ENCODE results near the gene ZNF793. TPM values are rescaled to one million over a fixed set of nuclear protein-coding genes. Genes with fewer than 3 reads are reported as not detected.

ZNF793 gene
- total and polyA plus RNA-seq, 2 of the 8 experiments (the other 6 are each of a cell fraction or from before 2014, with no cell fraction given), result 5.0 to 13.3 TPM

GRCh38 chr19:37572203-37572602 lies 65.5 kb downstream of the ZNF793 start:
- H3K23me2 ChIP-seq (ENCODE audit: low read depth, low read length), result no peaks in the 10 kb centered on the region
- TF ChIP-seq TBP (IDR thresholded peaks at IDR 0.05; ENCODE audit: low read depth, low read length), result no peak
- no peak for TF ChIP-seq EP300 (IDR thresholded peaks at IDR 0.05; ENCODE audit: borderline replicate concordance in 1 of 2, low read depth in 2 of 2, low read length in 2 of 2)

More at GRCh38 chr19:37572203-37572602, 65.5 kb downstream of the ZNF793 start:
- no peak overlapping the region for H3K14ac ChIP-seq (ENCODE audit: insufficient read length)
- no peak overlapping the region for H3K4ac ChIP-seq (replicated peaks; ENCODE audit: insufficient read length, low read depth, low read length)
- peaks cover 0 to 10% (median 0%) of the 10 kb centered on the region in 4 experiments; a peak in 2 of 8 replicates for H3K36me3 ChIP-seq (ENCODE audit: control insufficient read depth in 2 of 4, insufficient read depth in 4 of 4, low read length in 3 of 4)
- H4K91ac ChIP-seq (replicated peaks; ENCODE audit: insufficient read length, low read length), result no peak overlapping the region
- no peak overlapping the region for H3K56ac ChIP-seq (replicated peaks; ENCODE audit: insufficient read length, low read depth, low read length)
- H3K9me3 ChIP-seq (ENCODE audit: insufficient read depth in 2 of 2, low read depth in 1 of 2, low read length in 1 of 2), result peaks cover 37 to 54% of the 10 kb centered on the region in 2 experiments
- no peaks in the 10 kb centered on the region for H3K79me1 ChIP-seq (ENCODE audit: low read depth, low read length)
- no peak overlapping the region for H2BK5ac ChIP-seq (ENCODE audit: low read depth, low read length)
- FAIRE-seq, result no peak
- H4K20me1 ChIP-seq (replicated peaks in 1 of 2; ENCODE audit: control insufficient read depth in 1 of 2, insufficient read depth in 2 of 2, low read length in 2 of 2), result no peaks in the 10 kb centered on the region
- H4K5ac ChIP-seq (ENCODE audit: insufficient read length, low read depth, low read length), result no peak overlapping the region
- H2BK20ac ChIP-seq (ENCODE audit: low read length), result no peak overlapping the region
- H3K4me2 ChIP-seq (ENCODE audit: insufficient read depth in 1 of 2, low read depth in 2 of 2, low read length in 2 of 2), result no peak overlapping the region
- H3K79me2 ChIP-seq (ENCODE audit: control insufficient read depth in 1 of 2, insufficient read depth in 2 of 2, low read length in 2 of 2), result no peaks in the 10 kb centered on the region
- no peaks in the 10 kb centered on the region for H3K27me3 ChIP-seq (replicated peaks in 1 of 4; ENCODE audit: control insufficient read depth in 3 of 4, extremely low read depth in 1 of 4, insufficient read depth in 3 of 4, low read length in 3 of 4)
- H3K18ac ChIP-seq (ENCODE audit: extremely low read depth, low read length), result no peak overlapping the region
- no peak overlapping the region for H3K9ac ChIP-seq (replicated peaks in 1 of 4; ENCODE audit: extremely low read depth in 1 of 4, low read depth in 3 of 4, low read length in 3 of 4)
- ChIA-PET POLR2A (ENCODE audit: partially characterized antibody) (no interaction called here), CTCF (ENCODE audit: partially characterized antibody) (interaction anchor here (0.7 to 2.0 kb wide), 2 partner anchors 11 to 123 kb away, joined by 3 to 9 read pairs; no protein-coding TSS in a partner anchor)
- H2BK120ac ChIP-seq (replicated peaks; ENCODE audit: low read depth, low read length), result no peak overlapping the region
- DNase-seq (ENCODE audit: low read depth in 1 of 2, low spot score in 2 of 2), result no peak
- H3K23ac ChIP-seq (ENCODE audit: insufficient read length), result no peak overlapping the region
- H2BK15ac ChIP-seq (ENCODE audit: low read length), result no peak overlapping the region
- H3K4me3 ChIP-seq (ENCODE audit: extremely low read depth in 1 of 4, insufficient read depth in 2 of 4, low read depth in 3 of 4, low read length in 4 of 4), result no peak overlapping the region
- no peak overlapping the region for H2BK12ac ChIP-seq (ENCODE audit: low read depth, low read length)
- no peak overlapping the region for H4K8ac ChIP-seq (ENCODE audit: extremely low read depth, insufficient read depth, low read length)
- no peak overlapping the region for H3K27ac ChIP-seq (ENCODE audit: low read depth, low read length)
- no peak overlapping the region for H2AK5ac ChIP-seq (ENCODE audit: low read depth, low read length)
- H2AFZ ChIP-seq (ENCODE audit: low read length), result no peak overlapping the region
- H3K4me1 ChIP-seq (replicated peaks in 1 of 4; ENCODE audit: control insufficient read depth in 3 of 4, insufficient read depth in 4 of 4, low read length in 3 of 4), result no peaks in the 10 kb centered on the region
